GM21367 (cell line): ENCODE results near the gene C19orf38.

Experiments
- ATAC-seq: cut with Tn5 transposase; IDR thresholded peaks from one replicate; pipeline ENCODE4 v1.9.1; 2021; ENCODE audit not compliant: unreplicated experiment

The C19orf38 gene

GRCh38 chr19:10848230-10848856 is at the start of gene C19orf38:
TSS of gene C19orf38 (plus strand) at chr19:10848415. CDS start at chr19:10848509, 94 bp downstream.
- no peak for ATAC-seq

GRCh38 chr19:10800488-10800887 is 47.7 kb upstream of the C19orf38 start:
- ATAC-seq: no peak

GRCh38 chr19:10802479-10802878 is 45.7 kb upstream of the C19orf38 start:
- no peak for ATAC-seq

- ATAC-seq: no peak
Measured at GRCh38 chr19:10803252-10803651, 45.0 kb upstream of the C19orf38 start.

- ATAC-seq: no peak
Measured at GRCh38 chr19:10805065-10805757, 43.0 kb upstream of the C19orf38 start.

- no peak for ATAC-seq
Measured at GRCh38 chr19:10805758-10806247, 42.4 kb upstream of the C19orf38 start.

GRCh38 chr19:10808937-10809649 is 39.1 kb upstream of the C19orf38 start:
- ATAC-seq: no peak

GRCh38 chr19:10809651-10810285 is 38.4 kb upstream of the C19orf38 start:
- no peak for ATAC-seq

GRCh38 chr19:10811391-10812111 is 36.7 kb upstream of the C19orf38 start:
- ATAC-seq: no peak

GRCh38 chr19:10812196-10812595 is 36.0 kb upstream of the C19orf38 start:
- no peak for ATAC-seq

GRCh38 chr19:10812902-10813404 is 35.3 kb upstream of the C19orf38 start:
- ATAC-seq: no peak

GRCh38 chr19:10815007-10815536 is 33.1 kb upstream of the C19orf38 start:
- ATAC-seq: no peak

GRCh38 chr19:10815969-10816644 is 32.1 kb upstream of the C19orf38 start:
- ATAC-seq: no peak

GRCh38 chr19:10816691-10817090 is 31.5 kb upstream of the C19orf38 start:
- no peak for ATAC-seq

GRCh38 chr19:10817291-10818038 is 30.8 kb upstream of the C19orf38 start:
- no peak for ATAC-seq

- no peak for ATAC-seq
Measured at GRCh38 chr19:10818301-10819123, 29.7 kb upstream of the C19orf38 start.

- no peak for ATAC-seq
Measured at GRCh38 chr19:10819124-10820060, 28.8 kb upstream of the C19orf38 start.
